GM23338 (cell line): ENCODE measurements around the gene DGKE. TPM values are rescaled to one million over a fixed set of nuclear protein-coding genes. Genes with fewer than 3 reads are reported as not detected.

Source experiments
- ATAC-seq: fragments of 200-7000 bp; cut with Tn5 transposase; 3 replicates; pipeline ENCODE4 v1.9.1; 2020
- DNase-seq: peaks from one replicate; pipeline ENCODE4 v3.0.0-alpha.2; 2015; ENCODE audit warnings: low spot score
- H2AFZ ChIP-seq: fragments of 200-600 bp; sonication (generic); 2 replicates; pipeline ENCODE4 v1.8.0; 2016; ENCODE audit warnings: antibody characterized with exemption, mild to moderate bottlenecking, moderate library complexity
- H3F3A ChIP-seq: fragments of 200-600 bp; sonication (generic); replicated peaks from 2 replicates; pipeline ENCODE4 v1.8.0; 2017; ENCODE audit warnings: antibody characterized with exemption, mixed run types, low read depth
- H3K27ac ChIP-seq: fragments of 200-600 bp; sonication (generic); 2 replicates; pipeline ENCODE4 v1.6.1; 2016; ENCODE audit warnings: low read depth
- H3K27me3 ChIP-seq: fragments of 200-600 bp; sonication (generic); 2 replicates; pipeline ENCODE4 v1.8.0; 2016; ENCODE audit warnings: mild to moderate bottlenecking, mixed run types, moderate library complexity; ENCODE audit not compliant: insufficient read depth
- H3K36me3 ChIP-seq: fragments of 200-600 bp; sonication (generic); 2 replicates; pipeline ENCODE4 v1.8.0; 2016; ENCODE audit warnings: mild to moderate bottlenecking; ENCODE audit not compliant: insufficient read depth
- H3K4me1 ChIP-seq: fragments of 200-600 bp; sonication (generic); 2 replicates; pipeline ENCODE4 v1.8.0; 2016; ENCODE audit warnings: mild to moderate bottlenecking, moderate library complexity; ENCODE audit not compliant: insufficient read depth
- H3K4me2 ChIP-seq: fragments of 200-600 bp; sonication (generic); 2 replicates; pipeline ENCODE4 v1.7.1; 2017; ENCODE audit warnings: mixed run types
- H3K4me3 ChIP-seq: fragments of 200-600 bp; sonication (generic); 2 replicates; pipeline ENCODE4 v1.6.1; 2016; ENCODE audit warnings: mixed run types
- H3K79me2 ChIP-seq: fragments of 200-600 bp; sonication (generic); replicated peaks from 2 replicates; pipeline ENCODE4 v1.8.0; 2017; ENCODE audit warnings: mild to moderate bottlenecking; ENCODE audit not compliant: insufficient read depth
- H3K9me2 ChIP-seq: fragments of 200-600 bp; sonication (generic); 2 replicates; pipeline ENCODE4 v1.8.0; 2017; ENCODE audit not compliant: insufficient read depth
- H4K20me1 ChIP-seq: fragments of 200-600 bp; sonication (generic); replicated peaks from 2 replicates; pipeline ENCODE4 v1.8.0; 2017; ENCODE audit warnings: mild to moderate bottlenecking; ENCODE audit not compliant: insufficient read depth
- H3K27ac Mint-ChIP-seq: 2 replicates; pipeline ENCODE4 v1.8.0; 2020; ENCODE audit warnings: inconsistent platforms, mild to moderate bottlenecking, moderate library complexity, mixed read lengths
- H3K27me3 Mint-ChIP-seq: 3 replicates; pipeline ENCODE4 v1.8.0; 2022; ENCODE audit warnings: low read depth, mild to moderate bottlenecking, moderate library complexity, mixed read lengths, inconsistent platforms; ENCODE audit not compliant: insufficient read depth, poor library complexity
- H3K36me3 Mint-ChIP-seq: 3 replicates; pipeline ENCODE4 v1.8.0; 2021; ENCODE audit warnings: low read depth, mild to moderate bottlenecking, inconsistent platforms, moderate library complexity, mixed read lengths
- H3K4me1 Mint-ChIP-seq: 3 replicates; pipeline ENCODE4 v1.8.0; 2020; ENCODE audit warnings: mild to moderate bottlenecking, inconsistent platforms, mixed read lengths
- H3K4me3 Mint-ChIP-seq: 3 replicates; pipeline ENCODE4 v1.8.0; 2021; ENCODE audit warnings: moderate library complexity, mild to moderate bottlenecking, inconsistent platforms, mixed read lengths
- H3K9me3 Mint-ChIP-seq: 3 replicates; pipeline ENCODE4 v1.8.0; 2020; ENCODE audit warnings: moderate library complexity, mild to moderate bottlenecking, inconsistent platforms, mixed read lengths
- CREB1 ChIP-seq: fragments of 250-450 bp; sonication (Bioruptor Pico); IDR thresholded peaks from 2 replicates; pipeline ENCODE4 v1.5.0; 2020; ENCODE audit warnings: low read depth, mild to moderate bottlenecking, moderate library complexity
- EZH2 ChIP-seq: fragments of 200-600 bp; sonication (generic); IDR thresholded peaks from one replicate; pipeline ENCODE4 v1.8.0; 2017; ENCODE audit warnings: antibody characterized with exemption, mild to moderate bottlenecking, low read depth; ENCODE audit not compliant: unreplicated experiment
- EZH2phosphoT487 ChIP-seq: fragments of 200-600 bp; sonication (generic); IDR thresholded peaks from one replicate; pipeline ENCODE4 v1.8.1; 2018; ENCODE audit warnings: antibody characterized with exemption; ENCODE audit not compliant: unreplicated experiment
- JUNB ChIP-seq: IDR thresholded peaks from one replicate; pipeline ENCODE4 v1.6.1; 2016; ENCODE audit warnings: antibody characterized with exemption; ENCODE audit not compliant: unreplicated experiment
- NANOG ChIP-seq: IDR thresholded peaks from 2 replicates; pipeline ENCODE4 v1.6.1; 2016; ENCODE audit warnings: antibody characterized with exemption, borderline replicate concordance
- POLR2AphosphoS5 ChIP-seq: IDR thresholded peaks from 2 replicates; pipeline ENCODE4 v1.6.1; 2016; ENCODE audit warnings: antibody characterized with exemption, low read depth
- STAT1 ChIP-seq: IDR thresholded peaks from one replicate; pipeline ENCODE4 v1.6.1; 2016; ENCODE audit warnings: antibody characterized with exemption; ENCODE audit not compliant: unreplicated experiment
- ZNF114 ChIP-seq: fragments of 250-450 bp; sonication (Bioruptor Pico); IDR thresholded peaks from 2 replicates; pipeline ENCODE4 v1.5.0; 2020; ENCODE audit warnings: mild to moderate bottlenecking, moderate library complexity
- ZNF331 ChIP-seq: fragments of 250-450 bp; sonication (Bioruptor Pico); IDR thresholded peaks from 2 replicates; pipeline ENCODE4 v1.5.0; 2020; ENCODE audit warnings: low read depth, mild to moderate bottlenecking, moderate library complexity
- polyA plus RNA-seq: library from polyadenylated mRNA; unstranded; fragments of >200 nt; fragmentation: Nextera tagmentation; extraction: Ambion mirVana; gene quantifications from 2 replicates; pipeline ENCODE4 v1.2.1, GENCODE V29; 2016
- total RNA-seq: library from RNA; depleted of rRNA; stranded (reverse); fragments of >200 nt; shearing (Covaris generic); gene quantifications from 2 replicates; pipeline ENCODE4 v1.2.3, GENCODE V29; 2014
- TF ChIP-seq, protein P1 (sequence below), 2 experiments: fragments of 200-600 bp in 1 of 2; sonication (generic) in 1 of 2; conservative IDR thresholded peaks; 2 replicates each; pipeline versions ENCODE4 v1.5.1 to v1.6.1; 2016 to 2017; ENCODE audit warnings: antibody characterized with exemption in 2 of 2, low read depth in 2 of 2, mild to moderate bottlenecking in 2 of 2, moderate library complexity in 1 of 2
- TF ChIP-seq, protein P2 (sequence below): IDR thresholded peaks from 2 replicates; pipeline ENCODE4 v1.6.1; 2016; ENCODE audit warnings: antibody characterized with exemption
- TF ChIP-seq, protein P3 (sequence below): IDR thresholded peaks from one replicate; pipeline ENCODE4 v1.6.1; 2018; ENCODE audit warnings: antibody characterized with exemption; ENCODE audit not compliant: unreplicated experiment

DGKE gene
- total and polyA plus RNA-seq, 2 experiments from 2014 or later: 3.9 to 10.1 TPM

DNA sequence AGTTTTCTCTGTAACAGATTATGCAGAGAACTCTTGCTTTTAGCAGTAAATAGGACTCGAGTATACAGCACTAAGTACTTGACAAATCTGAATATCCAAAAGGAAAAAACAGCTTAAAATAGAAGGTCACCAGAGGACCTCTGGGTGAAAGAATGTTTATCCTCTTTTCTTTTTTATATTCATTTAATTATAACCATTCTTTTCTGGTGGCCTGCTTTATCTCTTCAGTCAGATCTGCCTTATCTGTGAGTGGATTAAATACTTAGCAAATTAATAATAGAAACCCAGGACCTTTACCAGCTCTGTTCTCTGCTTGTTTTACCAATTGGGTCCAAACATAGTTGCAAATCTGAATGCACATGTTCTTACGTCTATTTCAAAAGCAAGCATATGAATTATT lies 8.6 kb downstream of the DGKE start (continued):
- TF ChIP-seq EZH2: no peak
- TF ChIP-seq ZNF114 (CRISPR knock-in tag): no peak
- TF ChIP-seq JUNB: no peak
- TF ChIP-seq, protein P1, sequence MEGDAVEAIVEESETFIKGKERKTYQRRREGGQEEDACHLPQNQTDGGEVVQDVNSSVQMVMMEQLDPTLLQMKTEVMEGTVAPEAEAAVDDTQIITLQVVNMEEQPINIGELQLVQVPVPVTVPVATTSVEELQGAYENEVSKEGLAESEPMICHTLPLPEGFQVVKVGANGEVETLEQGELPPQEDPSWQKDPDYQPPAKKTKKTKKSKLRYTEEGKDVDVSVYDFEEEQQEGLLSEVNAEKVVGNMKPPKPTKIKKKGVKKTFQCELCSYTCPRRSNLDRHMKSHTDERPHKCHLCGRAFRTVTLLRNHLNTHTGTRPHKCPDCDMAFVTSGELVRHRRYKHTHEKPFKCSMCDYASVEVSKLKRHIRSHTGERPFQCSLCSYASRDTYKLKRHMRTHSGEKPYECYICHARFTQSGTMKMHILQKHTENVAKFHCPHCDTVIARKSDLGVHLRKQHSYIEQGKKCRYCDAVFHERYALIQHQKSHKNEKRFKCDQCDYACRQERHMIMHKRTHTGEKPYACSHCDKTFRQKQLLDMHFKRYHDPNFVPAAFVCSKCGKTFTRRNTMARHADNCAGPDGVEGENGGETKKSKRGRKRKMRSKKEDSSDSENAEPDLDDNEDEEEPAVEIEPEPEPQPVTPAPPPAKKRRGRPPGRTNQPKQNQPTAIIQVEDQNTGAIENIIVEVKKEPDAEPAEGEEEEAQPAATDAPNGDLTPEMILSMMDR (conservative IDR thresholded peaks at IDR 0.05; ENCODE audit: low read depth in 2 of 2): no peak
- TF ChIP-seq EZH2phosphoT487: no peak
- TF ChIP-seq ZNF331 (CRISPR knock-in tag): no peak
- TF ChIP-seq NANOG: no peak
- no peak for TF ChIP-seq POLR2AphosphoS5
- no peak for TF ChIP-seq CREB1 (CRISPR knock-in tag)
- TF ChIP-seq STAT1: no peak
- TF ChIP-seq, protein P2, sequence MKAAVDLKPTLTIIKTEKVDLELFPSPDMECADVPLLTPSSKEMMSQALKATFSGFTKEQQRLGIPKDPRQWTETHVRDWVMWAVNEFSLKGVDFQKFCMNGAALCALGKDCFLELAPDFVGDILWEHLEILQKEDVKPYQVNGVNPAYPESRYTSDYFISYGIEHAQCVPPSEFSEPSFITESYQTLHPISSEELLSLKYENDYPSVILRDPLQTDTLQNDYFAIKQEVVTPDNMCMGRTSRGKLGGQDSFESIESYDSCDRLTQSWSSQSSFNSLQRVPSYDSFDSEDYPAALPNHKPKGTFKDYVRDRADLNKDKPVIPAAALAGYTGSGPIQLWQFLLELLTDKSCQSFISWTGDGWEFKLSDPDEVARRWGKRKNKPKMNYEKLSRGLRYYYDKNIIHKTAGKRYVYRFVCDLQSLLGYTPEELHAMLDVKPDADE: no peak

DNA sequence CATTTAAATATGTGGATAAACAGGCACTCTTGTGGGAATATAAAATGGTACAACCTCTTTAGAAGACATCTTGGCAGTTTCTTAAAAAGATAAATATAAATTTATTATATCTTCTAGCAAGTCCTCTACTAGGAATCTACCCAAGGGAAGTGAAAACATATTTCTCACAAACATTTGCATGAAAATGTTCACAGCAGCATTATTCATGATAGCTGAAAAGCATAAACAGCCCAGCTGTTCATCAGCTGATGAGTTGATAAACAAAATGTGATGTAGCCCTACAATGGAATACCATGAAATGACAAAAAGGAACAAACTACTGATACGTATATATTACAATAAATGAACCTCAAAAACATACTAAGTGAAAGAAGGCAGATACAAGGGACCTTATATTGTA lies 12.0 kb downstream of the DGKE start:
- no peaks in the 10 kb centered on the region for H3F3A ChIP-seq
- no peak overlapping the region for H3K27ac Mint-ChIP-seq
- no peak overlapping the region for H3K4me3 ChIP-seq
- TF ChIP-seq, protein P2: no peak
- TF ChIP-seq STAT1: no peak
- no peak for TF ChIP-seq EZH2phosphoT487
- no peak for TF ChIP-seq ZNF331 (CRISPR knock-in tag)
- no peak for TF ChIP-seq POLR2AphosphoS5
- TF ChIP-seq EZH2: no peak
- TF ChIP-seq JUNB: no peak
- TF ChIP-seq, protein P3, sequence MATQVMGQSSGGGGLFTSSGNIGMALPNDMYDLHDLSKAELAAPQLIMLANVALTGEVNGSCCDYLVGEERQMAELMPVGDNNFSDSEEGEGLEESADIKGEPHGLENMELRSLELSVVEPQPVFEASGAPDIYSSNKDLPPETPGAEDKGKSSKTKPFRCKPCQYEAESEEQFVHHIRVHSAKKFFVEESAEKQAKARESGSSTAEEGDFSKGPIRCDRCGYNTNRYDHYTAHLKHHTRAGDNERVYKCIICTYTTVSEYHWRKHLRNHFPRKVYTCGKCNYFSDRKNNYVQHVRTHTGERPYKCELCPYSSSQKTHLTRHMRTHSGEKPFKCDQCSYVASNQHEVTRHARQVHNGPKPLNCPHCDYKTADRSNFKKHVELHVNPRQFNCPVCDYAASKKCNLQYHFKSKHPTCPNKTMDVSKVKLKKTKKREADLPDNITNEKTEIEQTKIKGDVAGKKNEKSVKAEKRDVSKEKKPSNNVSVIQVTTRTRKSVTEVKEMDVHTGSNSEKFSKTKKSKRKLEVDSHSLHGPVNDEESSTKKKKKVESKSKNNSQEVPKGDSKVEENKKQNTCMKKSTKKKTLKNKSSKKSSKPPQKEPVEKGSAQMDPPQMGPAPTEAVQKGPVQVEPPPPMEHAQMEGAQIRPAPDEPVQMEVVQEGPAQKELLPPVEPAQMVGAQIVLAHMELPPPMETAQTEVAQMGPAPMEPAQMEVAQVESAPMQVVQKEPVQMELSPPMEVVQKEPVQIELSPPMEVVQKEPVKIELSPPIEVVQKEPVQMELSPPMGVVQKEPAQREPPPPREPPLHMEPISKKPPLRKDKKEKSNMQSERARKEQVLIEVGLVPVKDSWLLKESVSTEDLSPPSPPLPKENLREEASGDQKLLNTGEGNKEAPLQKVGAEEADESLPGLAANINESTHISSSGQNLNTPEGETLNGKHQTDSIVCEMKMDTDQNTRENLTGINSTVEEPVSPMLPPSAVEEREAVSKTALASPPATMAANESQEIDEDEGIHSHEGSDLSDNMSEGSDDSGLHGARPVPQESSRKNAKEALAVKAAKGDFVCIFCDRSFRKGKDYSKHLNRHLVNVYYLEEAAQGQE: no peak

More for the DNA sequence above, 12.0 kb downstream of the DGKE start:
- no peak overlapping the region for H3K4me3 Mint-ChIP-seq
- H3K36me3 Mint-ChIP-seq: peaks cover 8% of the 10 kb centered on the region
- H3K27me3 Mint-ChIP-seq: no peaks in the 10 kb centered on the region
- Histone ChIP-seq H3K27me3 (no peaks in the 10 kb centered on the region), H2AFZ (no peak overlapping the region), H3K79me2 (no peaks in the 10 kb centered on the region), H4K20me1 (no peaks in the 10 kb centered on the region), H3K4me2 (no peak overlapping the region), H3K36me3 (no peaks in the 10 kb centered on the region), H3K27ac (no peak overlapping the region), H3K9me2 (no peaks in the 10 kb centered on the region), H3K4me1 (no peaks in the 10 kb centered on the region)
- H3K4me1 Mint-ChIP-seq: no peaks in the 10 kb centered on the region
- H3K9me3 Mint-ChIP-seq: no peaks in the 10 kb centered on the region
- DNase-seq (no peak), ATAC-seq (no peak)
